NB4 (cell line): ENCODE data around the gene FAR1.

ENCODE experiments used
- DNase-seq: peaks from one replicate; pipeline ENCODE4 v3.0.0; 2010; ENCODE audit warnings: low read depth
- H3K4me3 ChIP-seq: one replicate; pipeline ENCODE4 v1.5.1; 2011; ENCODE audit warnings: mild to moderate bottlenecking, low read depth, low read length, moderate library complexity
- CTCF ChIP-seq: IDR thresholded peaks from one replicate; pipeline ENCODE4 v1.5.1; 2012; ENCODE audit warnings: low read depth, low read length
- MYC ChIP-seq: IDR thresholded peaks from 2 replicates; pipeline ENCODE4 v1.6.1; 2011; ENCODE audit warnings: low read depth, low read length
- POLR2A ChIP-seq: IDR thresholded peaks from 2 replicates; pipeline ENCODE4 v1.6.1; 2011; ENCODE audit warnings: mild to moderate bottlenecking; ENCODE audit not compliant: insufficient read length; ENCODE audit errors: extremely low read depth
- TF ChIP-seq, protein P1 (sequence below): IDR thresholded peaks from 2 replicates; pipeline ENCODE4 v1.6.1; 2011; ENCODE audit warnings: low read depth, low read length

FAR1 gene

DNA sequence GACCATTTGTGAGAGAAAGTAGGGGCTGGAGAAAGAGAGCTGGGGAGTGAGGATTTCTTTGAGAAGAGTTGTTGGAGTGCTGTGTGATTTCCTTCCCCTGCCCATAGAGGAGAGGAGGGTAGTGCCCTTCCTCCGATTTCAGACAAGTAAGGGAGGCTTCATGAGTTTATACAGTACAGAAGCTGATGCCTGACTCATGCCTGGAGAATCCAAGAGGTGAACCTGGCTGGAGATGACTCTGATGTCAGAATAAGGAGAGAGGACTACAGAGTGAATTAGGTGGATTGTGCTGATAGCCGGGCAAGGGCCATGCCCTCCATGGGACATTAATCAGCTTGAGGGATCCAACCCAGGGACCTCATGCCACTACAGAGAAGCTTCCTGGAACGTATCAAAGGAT, 91.6 kb downstream of the FAR1 start:
- TF ChIP-seq CTCF: no peak
- TF ChIP-seq, protein P1, sequence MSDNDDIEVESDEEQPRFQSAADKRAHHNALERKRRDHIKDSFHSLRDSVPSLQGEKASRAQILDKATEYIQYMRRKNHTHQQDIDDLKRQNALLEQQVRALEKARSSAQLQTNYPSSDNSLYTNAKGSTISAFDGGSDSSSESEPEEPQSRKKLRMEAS: no peak
- TF ChIP-seq POLR2A: no peak
- TF ChIP-seq MYC: no peak
- DNase-seq: no peak
- H3K4me3 ChIP-seq: no peak overlapping the region

DNA sequence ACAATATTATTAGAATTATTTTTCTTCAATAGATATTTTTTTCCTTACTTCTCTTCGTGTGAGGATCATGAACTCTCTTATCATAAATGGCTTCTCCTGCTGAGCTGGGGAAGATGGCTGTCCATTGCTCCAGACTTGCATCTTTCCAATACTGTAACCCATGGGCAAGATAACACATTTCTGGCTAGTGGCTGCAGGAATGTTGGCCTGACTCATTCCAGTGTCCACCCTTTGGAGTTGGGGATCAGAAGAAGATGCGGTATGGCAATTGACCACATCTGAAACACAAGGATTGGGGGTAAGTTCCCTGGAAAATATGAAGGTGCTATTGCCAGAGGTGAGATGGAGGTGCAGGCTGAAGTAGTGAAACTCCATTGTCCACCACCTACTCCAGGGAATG, 92.8 kb downstream of the FAR1 start:
- TF ChIP-seq, protein P1: no peak
- TF ChIP-seq MYC (no peak), POLR2A (no peak), CTCF (no peak)
- no peak overlapping the region for H3K4me3 ChIP-seq
- DNase-seq: no peak

DNA sequence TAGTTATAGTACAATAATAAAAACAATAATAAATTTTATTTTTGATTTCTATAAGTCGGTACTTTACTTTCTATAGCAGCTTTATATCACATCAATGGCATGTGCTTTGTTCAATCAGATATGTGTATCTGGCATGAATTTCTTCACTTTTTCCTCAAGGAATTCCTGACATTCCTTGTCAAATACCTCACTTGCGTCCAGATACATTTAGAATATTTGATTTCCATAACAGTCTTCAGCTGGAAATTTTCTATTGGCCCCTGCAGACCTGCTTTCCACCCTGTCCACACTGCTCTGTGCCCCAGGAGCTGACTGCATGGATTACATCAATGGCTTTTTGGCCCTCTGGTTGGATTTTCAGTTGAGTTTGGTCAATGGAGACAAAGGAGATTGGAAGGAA, 93.2 kb downstream of the FAR1 start:
- no peak for DNase-seq
- H3K4me3 ChIP-seq: no peak overlapping the region
- TF ChIP-seq CTCF (no peak), MYC (no peak), POLR2A (no peak)
- TF ChIP-seq, protein P1: no peak

- TF ChIP-seq, protein P1: no peak
- TF ChIP-seq MYC (no peak), CTCF (no peak), POLR2A (no peak)
- no peak overlapping the region for H3K4me3 ChIP-seq
- DNase-seq: no peak
Observed at GRCh38 chr11:13762718-13763117, 94.2 kb downstream of the FAR1 start.

DNA sequence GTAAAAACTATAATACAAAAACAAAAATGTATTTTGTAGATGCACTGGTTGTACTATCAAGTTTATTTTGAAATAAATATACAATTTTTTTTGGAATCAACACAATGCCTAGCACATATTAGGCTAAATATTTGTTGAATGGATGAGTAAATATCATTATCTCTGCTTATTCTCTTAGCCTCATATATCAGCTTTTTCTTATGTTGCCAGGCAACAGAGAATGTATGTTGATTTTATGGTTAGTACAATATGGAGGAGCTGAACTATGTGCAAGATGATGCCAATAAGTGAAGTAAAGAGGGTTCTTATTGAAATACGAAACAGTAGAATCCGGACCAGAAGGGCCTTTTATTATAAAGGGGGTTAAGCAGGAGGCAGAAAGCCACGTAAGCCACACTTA, 94.9 kb downstream of the FAR1 start:
- H3K4me3 ChIP-seq: no peak overlapping the region
- TF ChIP-seq POLR2A (no peak), CTCF (no peak), MYC (no peak)
- TF ChIP-seq, protein P1: no peak
- DNase-seq: no peak

DNA sequence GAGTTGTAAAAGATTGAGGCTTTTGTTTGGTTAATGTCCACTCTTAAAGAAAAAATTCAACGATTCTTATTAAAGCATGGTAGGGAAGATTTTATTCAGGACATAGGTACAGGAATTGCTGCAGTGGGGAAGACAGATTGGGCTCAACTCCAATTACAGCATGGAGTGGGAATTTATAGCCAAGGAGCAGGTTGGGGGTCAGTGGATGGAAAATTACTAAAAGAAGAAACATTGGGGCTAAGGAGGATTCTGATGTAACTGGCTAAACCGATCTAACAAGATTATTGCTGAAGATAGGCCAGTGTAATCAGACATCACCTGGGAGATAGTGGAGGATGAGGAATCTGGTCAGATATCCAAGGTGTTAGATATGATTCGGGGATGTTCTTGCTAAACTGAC, 97.4 kb downstream of the FAR1 start:
- TF ChIP-seq POLR2A (no peak), CTCF (no peak), MYC (no peak)
- no peak overlapping the region for H3K4me3 ChIP-seq
- no peak for DNase-seq
